Measurements from ENCODE around the gene OR11H7.
"Not testable (repeated sequence)": the region's sequence is repeated elsewhere in the genome, so short reads cannot be mapped to it uniquely, and the experiment has no call there.

OR11H7 gene

GRCh38 chr14:20228681-20229080 lies at the start of gene OR11H7:
OR11H7 (plus strand) TSS chr14:20228981.
- no peak for DNase-seq

DNA sequence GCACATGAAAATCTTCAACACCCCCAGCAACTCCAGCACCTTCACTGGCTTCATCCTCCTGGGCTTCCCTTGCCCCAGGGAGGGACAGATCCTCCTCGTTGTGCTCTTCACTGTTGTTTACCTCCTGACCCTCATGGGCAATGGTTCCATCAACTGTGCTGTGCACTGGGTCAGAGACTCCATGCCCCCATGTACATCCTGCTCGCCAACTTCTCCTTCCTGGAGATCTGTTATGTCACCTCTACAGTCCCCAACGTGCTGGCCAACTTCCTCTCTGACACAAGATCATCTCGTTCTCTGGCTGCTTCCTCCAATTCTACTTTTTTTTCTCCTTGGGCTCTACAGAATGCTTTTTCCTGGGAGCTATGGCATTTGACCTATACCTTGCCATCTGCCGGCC lies 49.6 kb upstream of the OR11H7 start:
- no peak for DNase-seq

GRCh38 chr14:20179880-20180279 lies 48.9 kb upstream of the OR11H7 start:
- no peak for DNase-seq

DNA sequence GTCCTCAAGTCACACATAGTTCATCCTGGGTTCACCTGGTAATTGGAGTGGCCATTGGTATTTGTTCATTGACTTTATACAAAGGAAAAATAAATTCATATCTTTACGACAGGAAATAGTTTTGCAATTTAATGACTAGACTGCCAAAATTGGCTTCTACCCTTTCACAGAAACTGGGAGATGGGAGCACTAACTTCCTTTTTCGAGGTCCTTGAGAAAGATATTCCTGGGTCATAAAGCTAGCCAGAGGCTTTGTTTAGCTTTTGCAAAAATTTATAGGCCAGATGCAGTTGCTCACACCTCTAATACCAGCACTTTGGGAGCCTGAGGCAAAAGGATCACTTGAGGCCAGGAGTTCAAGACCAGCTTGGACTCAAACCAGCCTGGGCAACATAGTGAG lies 48.3 kb upstream of the OR11H7 start:
- DNase-seq, result no peak

- DNase-seq, result no peak
These were observed 44.6 kb upstream of the OR11H7 start for GRCh38 chr14:20184181-20184580.

GRCh38 chr14:20190596-20190995 lies 38.2 kb upstream of the OR11H7 start, which contains the start of gene OR11G2:
OR11G2 (plus strand) TSS chr14:20190896; CDS start chr14:20197438, 6,542 bp downstream.
- no peak for DNase-seq

- no peak for DNase-seq
These were observed 37.4 kb upstream of the OR11H7 start for GRCh38 chr14:20191396-20191795.

GRCh38 chr14:20194101-20194500 lies 34.7 kb upstream of the OR11H7 start:
- no peak for DNase-seq

GRCh38 chr14:20195170-20195569 lies 33.6 kb upstream of the OR11H7 start:
- not testable (repeated sequence) for DNase-seq

DNA sequence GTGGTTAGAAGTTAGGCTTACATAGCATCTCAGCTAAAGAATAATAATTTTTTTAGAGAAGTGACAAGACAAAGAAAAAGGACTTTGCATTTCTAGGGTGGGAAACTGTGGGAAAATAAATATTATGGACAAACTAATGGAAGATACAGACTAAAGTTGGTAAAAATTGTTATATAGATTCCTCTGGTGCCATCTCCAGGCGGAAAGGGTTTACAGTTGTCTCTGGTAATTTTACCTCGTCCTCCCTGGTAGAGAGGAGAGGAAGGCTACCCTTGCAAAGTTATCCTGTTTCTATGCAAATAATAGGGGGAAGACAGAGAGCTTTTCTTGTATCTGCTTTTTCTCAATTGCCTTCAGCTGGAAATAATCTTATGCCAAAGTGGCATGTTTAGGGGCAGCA lies 32.9 kb upstream of the OR11H7 start:
- DNase-seq, result peak; percentile 3

- DNase-seq, result no peak
These were observed 31.3 kb upstream of the OR11H7 start for GRCh38 chr14:20197459-20197858.

DNA sequence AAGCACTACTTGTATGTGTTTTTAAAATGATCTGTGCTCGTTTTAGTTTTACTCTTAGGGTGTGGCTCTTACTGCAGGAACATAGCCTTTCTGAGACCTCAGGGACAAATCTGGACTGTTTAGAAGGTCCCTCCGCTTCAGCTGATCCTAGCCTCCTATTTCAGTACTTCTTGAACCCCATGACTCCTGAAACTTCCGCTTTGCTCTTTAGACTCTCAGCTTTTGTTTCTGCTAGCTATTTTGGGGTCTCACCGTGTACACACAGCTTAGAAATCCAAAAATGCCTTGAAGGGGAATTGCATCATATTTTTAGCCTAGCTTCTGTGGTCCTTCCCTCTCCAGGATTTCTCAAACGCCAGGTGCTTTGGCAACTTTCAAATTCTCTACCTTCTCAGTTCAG lies 29.8 kb upstream of the OR11H7 start:
- DNase-seq, result no peak

GRCh38 chr14:20204721-20205120 lies 24.1 kb upstream of the OR11H7 start:
- no peak for DNase-seq

GRCh38 chr14:20209595-20209994 lies 19.2 kb upstream of the OR11H7 start:
- no peak for DNase-seq

DNA sequence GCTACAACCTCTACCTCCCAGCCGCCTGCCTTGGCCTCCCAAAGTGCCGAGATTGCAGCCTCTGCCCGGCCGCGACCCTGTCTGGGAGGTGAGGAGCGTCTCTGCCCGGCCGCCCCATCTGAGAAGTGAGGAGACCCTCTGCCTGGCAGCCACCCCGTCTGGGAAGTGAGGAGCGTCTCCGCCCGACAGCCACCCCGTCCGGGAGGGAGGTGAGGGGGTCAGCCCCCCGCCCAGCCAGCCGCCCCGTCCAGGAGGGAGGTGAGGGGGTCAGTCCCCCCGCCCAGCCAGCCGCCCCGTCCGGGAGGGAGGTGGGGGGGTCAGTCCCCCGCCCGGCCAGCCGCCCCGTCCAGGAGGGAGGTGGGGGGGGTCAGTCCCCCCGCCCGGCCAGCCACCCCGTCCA lies 16.4 kb upstream of the OR11H7 start:
- DNase-seq, result not testable (repeated sequence)

GRCh38 chr14:20215196-20215595 lies 13.6 kb upstream of the OR11H7 start:
- DNase-seq, result no peak

DNA sequence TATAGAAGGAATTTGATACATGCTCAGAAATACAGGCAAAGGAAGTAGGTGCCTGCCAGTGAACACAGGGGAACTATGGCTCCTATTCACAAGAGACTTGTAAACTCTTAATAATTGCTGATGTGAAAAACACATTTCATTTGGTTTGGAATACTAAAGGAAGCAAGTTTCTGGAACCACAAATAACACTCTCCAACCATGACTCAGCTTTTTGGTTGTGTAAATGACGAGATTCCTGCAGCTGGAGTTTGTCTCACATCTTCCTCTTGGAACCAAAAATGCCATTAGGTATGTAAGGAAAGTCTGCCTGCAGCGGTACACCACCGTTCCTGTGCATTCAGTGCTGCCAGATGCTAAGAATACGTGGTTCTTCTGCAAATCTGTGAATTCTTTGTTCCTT lies 9.7 kb upstream of the OR11H7 start:
- no peak for DNase-seq

GRCh38 chr14:20223410-20223809 lies 5.4 kb upstream of the OR11H7 start, which contains the start of gene OR11H6:
OR11H6 (plus strand) TSS chr14:20223710; CDS start chr14:20223710, 0 bp downstream.
- no peak for DNase-seq

DNA sequence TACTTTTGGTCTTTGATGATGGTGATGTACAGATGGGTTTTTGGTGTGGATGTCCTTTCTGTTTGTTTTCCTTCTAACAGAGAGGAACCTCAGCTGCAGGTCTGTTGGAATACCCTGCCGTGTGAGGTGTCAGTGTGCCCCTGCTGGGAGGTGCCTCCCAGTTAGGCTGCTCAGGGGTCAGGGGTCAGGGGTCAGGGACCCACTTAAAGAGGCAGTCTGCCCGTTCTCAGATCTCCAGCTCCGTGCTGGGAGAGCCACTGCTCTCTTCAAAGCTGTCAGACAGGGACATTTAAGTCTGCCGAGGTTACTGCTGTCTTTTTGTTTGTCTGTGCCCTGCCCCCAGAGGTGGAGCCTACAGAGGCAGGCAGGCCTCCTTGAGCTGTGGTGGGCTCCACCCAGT lies 6.6 kb downstream of the OR11H7 start:
- not testable (repeated sequence) for DNase-seq

- peak; percentile 22 for DNase-seq
These were observed 19.0 kb downstream of the OR11H7 start for GRCh38 chr14:20247646-20248246.

GRCh38 chr14:20262642-20263128 lies 33.9 kb downstream of the OR11H7 start:
- DNase-seq, result no peak

DNA sequence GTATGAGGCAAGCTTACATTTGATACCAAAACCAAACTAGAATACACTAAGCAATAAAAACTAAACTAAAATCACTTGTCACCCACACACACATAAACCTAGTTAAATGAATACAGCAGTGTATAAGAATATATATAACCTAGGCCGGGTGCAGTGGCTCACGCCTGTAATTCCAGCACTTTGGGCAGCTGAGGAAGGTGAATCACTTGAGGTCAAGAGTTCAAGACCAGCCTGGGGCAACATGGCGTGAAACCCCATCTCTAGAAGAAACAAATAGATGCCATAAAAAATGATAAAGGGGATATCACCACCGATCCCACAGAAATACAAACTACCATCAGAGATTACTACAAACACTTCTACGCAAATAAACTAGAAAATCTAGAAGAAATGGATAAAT lies 35.6 kb downstream of the OR11H7 start:
- DNase-seq, result not testable (repeated sequence)

DNA sequence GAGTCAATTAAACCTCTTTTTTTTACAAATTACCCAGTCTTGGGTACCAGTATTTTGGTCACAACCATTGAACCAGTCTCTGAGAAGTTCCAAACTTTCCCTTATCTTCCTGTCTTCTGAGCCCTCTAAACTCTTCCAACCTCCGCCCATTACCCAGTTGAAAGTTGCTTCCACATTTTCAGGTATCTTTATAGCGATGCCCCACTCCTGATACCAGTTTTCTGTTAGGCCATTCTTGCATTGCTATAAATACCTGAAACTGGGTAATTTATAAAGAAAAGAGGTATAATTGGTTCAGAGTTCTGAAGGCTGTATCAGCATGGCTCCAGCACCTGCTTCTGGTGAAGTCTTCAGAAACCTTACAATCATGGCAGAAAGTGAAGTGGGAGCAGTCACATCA lies 45.3 kb downstream of the OR11H7 start:
- DNase-seq, result no peak

- DNase-seq, result no peak
These were observed 48.6 kb downstream of the OR11H7 start for GRCh38 chr14:20277409-20277808.

GRCh38 chr14:20278414-20278813 lies 49.6 kb downstream of the OR11H7 start:
- DNase-seq, result no peak
